Stimulated activated effector memory CD8-positive, alpha-beta T cell treated with anti-CD3 and anti-CD28 coated beads, Interleukin-12 subunit alpha, Interleukin-12 subunit beta, amount 100 ng/mL, for 72 hours (primary cell): ENCODE data around the gene KCNJ18.
"Not testable (repeated sequence)": the region's sequence is repeated elsewhere in the genome, so short reads cannot be mapped to it uniquely, and the experiment has no call there.

Source experiments
- ATAC-seq: fragments of 150-1000 bp; cut with Tn5 transposase; 2 replicates; pipeline ENCODE4 v1.10.0; 2021
- DNase-seq, 2 donors: peaks; one replicate each; pipeline ENCODE4 v3.0.0; 2021 to 2022; ENCODE audit warnings: low spot score in 2 of 2
- H3K27ac Mint-ChIP-seq: one replicate; pipeline ENCODE4 v1.8.0; 2022; ENCODE audit warnings: mild to moderate bottlenecking, mixed read lengths
- H3K36me3 Mint-ChIP-seq: one replicate; pipeline ENCODE4 v1.8.0; 2022; ENCODE audit warnings: mild to moderate bottlenecking, mixed read lengths
- H3K4me1 Mint-ChIP-seq: one replicate; pipeline ENCODE4 v1.8.0; 2022; ENCODE audit warnings: mixed read lengths
- H3K4me3 Mint-ChIP-seq: one replicate; pipeline ENCODE4 v1.8.0; 2022; ENCODE audit warnings: mild to moderate bottlenecking, mixed read lengths
- H3K9me3 Mint-ChIP-seq: one replicate; pipeline ENCODE4 v1.8.0; 2022; ENCODE audit warnings: mixed read lengths

Gene KCNJ18

GRCh38 chr17:21702940-21703640 is 10.8 kb downstream of the KCNJ18 start:
- not testable (repeated sequence) for H3K36me3 Mint-ChIP-seq, DNase-seq, H3K27ac Mint-ChIP-seq, H3K4me3 Mint-ChIP-seq, ATAC-seq, H3K4me1 Mint-ChIP-seq, H3K9me3 Mint-ChIP-seq

- H3K4me3 Mint-ChIP-seq, ATAC-seq, H3K27ac Mint-ChIP-seq, H3K36me3 Mint-ChIP-seq, H3K4me1 Mint-ChIP-seq, H3K9me3 Mint-ChIP-seq, DNase-seq: not testable (repeated sequence)
Measured at GRCh38 chr17:21703891-21704872, 11.9 kb downstream of the KCNJ18 start.

- Mint-ChIP-seq H3K27ac (no peak overlapping the region), H3K9me3 (no peaks in the 10 kb centered on the region), H3K36me3 (no peaks in the 10 kb centered on the region), H3K4me3 (no peak overlapping the region), H3K4me1 (no peaks in the 10 kb centered on the region)
- ATAC-seq (no peak), DNase-seq (no peak)
Measured at GRCh38 chr17:21705021-21705601, 12.8 kb downstream of the KCNJ18 start.

GRCh38 chr17:21705746-21706145 is 13.4 kb downstream of the KCNJ18 start:
- H3K27ac Mint-ChIP-seq, ATAC-seq: not testable (repeated sequence)

GRCh38 chr17:21706546-21706945 is 14.2 kb downstream of the KCNJ18 start:
- H3K36me3 Mint-ChIP-seq, ATAC-seq, H3K9me3 Mint-ChIP-seq, H3K4me1 Mint-ChIP-seq, H3K27ac Mint-ChIP-seq, DNase-seq, H3K4me3 Mint-ChIP-seq: not testable (repeated sequence)

More at GRCh38 chr17:21705746-21706145, 13.4 kb downstream of the KCNJ18 start:
- not testable (repeated sequence) for H3K36me3 Mint-ChIP-seq, H3K9me3 Mint-ChIP-seq, DNase-seq, H3K4me3 Mint-ChIP-seq, H3K4me1 Mint-ChIP-seq

GRCh38 chr17:21707131-21707530 is 14.8 kb downstream of the KCNJ18 start:
- not testable (repeated sequence) for H3K4me3 Mint-ChIP-seq, H3K36me3 Mint-ChIP-seq, H3K9me3 Mint-ChIP-seq, ATAC-seq, H3K4me1 Mint-ChIP-seq, DNase-seq, H3K27ac Mint-ChIP-seq

GRCh38 chr17:21707711-21708611 is 15.6 kb downstream of the KCNJ18 start:
- not testable (repeated sequence) for H3K27ac Mint-ChIP-seq, ATAC-seq, DNase-seq, H3K4me3 Mint-ChIP-seq, H3K9me3 Mint-ChIP-seq, H3K4me1 Mint-ChIP-seq, H3K36me3 Mint-ChIP-seq

GRCh38 chr17:21708612-21709535 is 16.6 kb downstream of the KCNJ18 start:
- not testable (repeated sequence) for H3K36me3 Mint-ChIP-seq, H3K4me1 Mint-ChIP-seq, ATAC-seq, H3K27ac Mint-ChIP-seq, H3K4me3 Mint-ChIP-seq, DNase-seq, H3K9me3 Mint-ChIP-seq

GRCh38 chr17:21709994-21710393 is 17.7 kb downstream of the KCNJ18 start:
- not testable (repeated sequence) for H3K9me3 Mint-ChIP-seq, H3K27ac Mint-ChIP-seq, H3K4me1 Mint-ChIP-seq, H3K36me3 Mint-ChIP-seq, DNase-seq, H3K4me3 Mint-ChIP-seq, ATAC-seq

GRCh38 chr17:21710486-21710885 is 18.2 kb downstream of the KCNJ18 start:
- not testable (repeated sequence) for H3K36me3 Mint-ChIP-seq, H3K4me1 Mint-ChIP-seq, H3K27ac Mint-ChIP-seq, DNase-seq, H3K9me3 Mint-ChIP-seq, ATAC-seq, H3K4me3 Mint-ChIP-seq

- Mint-ChIP-seq H3K36me3 (no peaks in the 10 kb centered on the region), H3K9me3 (no peaks in the 10 kb centered on the region), H3K4me3 (no peak overlapping the region), H3K4me1 (no peaks in the 10 kb centered on the region), H3K27ac (no peak overlapping the region)
- DNase-seq: no peak
- ATAC-seq: no peak
Measured at GRCh38 chr17:21711182-21711581, 18.9 kb downstream of the KCNJ18 start.

GRCh38 chr17:21713020-21713419 is 20.7 kb downstream of the KCNJ18 start:
- H3K9me3 Mint-ChIP-seq, H3K4me3 Mint-ChIP-seq, ATAC-seq, DNase-seq, H3K27ac Mint-ChIP-seq, H3K4me1 Mint-ChIP-seq, H3K36me3 Mint-ChIP-seq: not testable (repeated sequence)

- H3K9me3 Mint-ChIP-seq, H3K4me1 Mint-ChIP-seq, H3K27ac Mint-ChIP-seq, H3K4me3 Mint-ChIP-seq, H3K36me3 Mint-ChIP-seq, ATAC-seq, DNase-seq: not testable (repeated sequence)
Measured at GRCh38 chr17:21713631-21714030, 21.3 kb downstream of the KCNJ18 start.

GRCh38 chr17:21714676-21715075 is 22.4 kb downstream of the KCNJ18 start:
- not testable (repeated sequence) for H3K27ac Mint-ChIP-seq, H3K4me1 Mint-ChIP-seq, DNase-seq, H3K4me3 Mint-ChIP-seq, H3K9me3 Mint-ChIP-seq, H3K36me3 Mint-ChIP-seq, ATAC-seq
